ENCODE data around the gene LY6G6D. TPM values are rescaled to one million over a fixed set of nuclear protein-coding genes. Genes with fewer than 3 reads are reported as not detected.

The LY6G6D gene
- total RNA-seq, 1 experiment from 2014 or later, result not detected

DNA sequence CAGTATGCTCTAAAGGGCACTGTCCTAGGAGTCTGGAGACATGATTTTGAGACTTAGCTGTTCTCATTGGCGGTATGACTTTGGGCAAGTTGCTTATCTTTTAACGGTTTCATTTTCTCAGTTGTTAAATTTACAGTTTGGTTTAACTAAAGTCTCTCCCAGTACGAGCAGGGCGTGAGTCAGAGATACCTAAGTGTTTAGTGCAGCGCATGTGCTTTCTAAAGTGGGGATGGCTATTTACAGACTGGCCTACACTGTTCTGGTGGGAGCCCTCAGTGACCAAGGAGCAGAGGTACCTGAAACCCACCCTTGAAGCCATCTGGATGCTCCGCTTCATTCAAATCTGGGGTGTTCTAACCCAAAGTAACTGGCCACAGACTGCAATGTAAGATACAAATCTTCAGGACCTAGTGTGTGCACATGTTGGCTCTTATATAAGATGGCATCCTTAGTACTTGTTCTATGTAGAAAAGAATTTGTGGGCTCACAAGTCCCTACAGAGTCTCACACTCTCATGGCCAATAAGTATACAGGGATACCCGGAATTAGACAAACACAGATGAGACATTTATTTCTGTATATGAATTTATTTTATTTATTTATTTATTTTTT, 35.4 kb downstream of the LY6G6D start:
- Mint-ChIP-seq H3K4me3 (ENCODE audit: unreplicated experiment) (no peak overlapping the region), H3K36me3 (ENCODE audit: insufficient read depth, unreplicated experiment) (peaks cover 17% of the 10 kb centered on the region), H3K4me1 (ENCODE audit: low read depth, unreplicated experiment) (peaks cover 6% of the 10 kb centered on the region), H3K9me3 (ENCODE audit: unreplicated experiment) (no peaks in the 10 kb centered on the region), H3K27me3 (ENCODE audit: insufficient read depth, unreplicated experiment) (no peaks in the 10 kb centered on the region), H3K27ac (ENCODE audit: unreplicated experiment) (no peak overlapping the region)
- intact Hi-C loops (cut with micrococcal nuclease; ENCODE audit: unreplicated experiment), result no loop called here
- ChIA-PET CTCF (no interaction called here), POLR2A (no interaction called here)
- H3K4me3 ChIP-seq (ENCODE audit: low read depth, low read length), result no peak overlapping the region
- no peak for TF ChIP-seq CTCF (IDR thresholded peaks at IDR 0.05; ENCODE audit: insufficient read depth in 1 of 2, low read depth in 1 of 2, low read length in 1 of 2, severe bottlenecking in 1 of 2, unreplicated experiment in 1 of 2)
- H3K4me1 ChIP-seq, result peaks cover 8% of the 10 kb centered on the region
- H3K36me3 ChIP-seq (ENCODE audit: control insufficient read depth, insufficient read depth, low read length), result peaks cover 5% of the 10 kb centered on the region; the same call in 1 of the 2 replicates
- no peaks in the 10 kb centered on the region for H3K27me3 ChIP-seq (replicated peaks; ENCODE audit: control insufficient read depth, insufficient read depth, low read length)
- no TSS peak for BruUV-seq (replicated peaks)
- DNase-seq, result no peak
- H3K9me3 ChIP-seq, result no peaks in the 10 kb centered on the region

- Histone ChIP-seq H3K9me3 (no peaks in the 10 kb centered on the region), H3K27me3 (replicated peaks; ENCODE audit: control insufficient read depth, insufficient read depth, low read length) (no peaks in the 10 kb centered on the region), H3K4me3 (ENCODE audit: low read depth, low read length) (no peak overlapping the region), H3K4me1 (no peaks in the 10 kb centered on the region), H3K36me3 (ENCODE audit: control insufficient read depth, insufficient read depth, low read length) (peaks cover 3% of the 10 kb centered on the region; the same call in 1 of the 2 replicates)
- intact Hi-C loops (cut with micrococcal nuclease; ENCODE audit: unreplicated experiment), result no loop called here
- H3K4me1 Mint-ChIP-seq (ENCODE audit: low read depth, unreplicated experiment), result no peaks in the 10 kb centered on the region
- H3K9me3 Mint-ChIP-seq (ENCODE audit: unreplicated experiment), result no peaks in the 10 kb centered on the region
- BruUV-seq (replicated peaks), result no TSS peak
- DNase-seq, result no peak
- POLR2A ChIA-PET, result interaction anchor here (0.6 to 1.5 kb wide), 3 partner anchors 12 to 219 kb away, joined by 5 to 13 read pairs (median 5); partner anchors contain the start of genes LY6G5B and MSH5
- H3K36me3 Mint-ChIP-seq (ENCODE audit: insufficient read depth, unreplicated experiment), result peaks cover 6% of the 10 kb centered on the region
- no peak overlapping the region for H3K4me3 Mint-ChIP-seq (ENCODE audit: unreplicated experiment)
- H3K27me3 Mint-ChIP-seq (ENCODE audit: insufficient read depth, unreplicated experiment), result no peaks in the 10 kb centered on the region
- TF ChIP-seq CTCF (IDR thresholded peaks at IDR 0.05; ENCODE audit: insufficient read depth in 1 of 2, low read depth in 1 of 2, low read length in 1 of 2, severe bottlenecking in 1 of 2, unreplicated experiment in 1 of 2), result no peak
- CTCF ChIA-PET, result interaction anchor here (0.8 kb wide), 1 partner anchor 17 kb away, joined by 3 read pairs; no protein-coding TSS in a partner anchor
- no peak overlapping the region for H3K27ac Mint-ChIP-seq (ENCODE audit: unreplicated experiment)
Measured at GRCh38 chr6:31752739-31753319, 37.7 kb downstream of the LY6G6D start.

GRCh38 chr6:31758281-31758680, 43.1 kb downstream of the LY6G6D start:
- Histone ChIP-seq H3K9me3 (no peaks in the 10 kb centered on the region), H3K4me3 (ENCODE audit: low read depth, low read length) (no peak overlapping the region), H3K36me3 (ENCODE audit: control insufficient read depth, insufficient read depth, low read length) (no peaks in the 10 kb centered on the region), H3K4me1 (peaks cover 2% of the 10 kb centered on the region), H3K27me3 (replicated peaks; ENCODE audit: control insufficient read depth, insufficient read depth, low read length) (no peaks in the 10 kb centered on the region)
- BruUV-seq (replicated peaks), result no TSS peak
- POLR2A ChIA-PET, result interaction anchor here (1.3 kb wide), 1 partner anchor 19 kb away, joined by 10 read pairs; the partner anchor contains the start of gene MSH5
- Mint-ChIP-seq H3K36me3 (ENCODE audit: insufficient read depth, unreplicated experiment) (peaks cover 22% of the 10 kb centered on the region), H3K27ac (ENCODE audit: unreplicated experiment) (peak overlapping the region; percentile 16), H3K27me3 (ENCODE audit: insufficient read depth, unreplicated experiment) (no peaks in the 10 kb centered on the region), H3K4me3 (ENCODE audit: unreplicated experiment) (no peak overlapping the region), H3K9me3 (ENCODE audit: unreplicated experiment) (no peaks in the 10 kb centered on the region), H3K4me1 (ENCODE audit: low read depth, unreplicated experiment) (peaks cover 3% of the 10 kb centered on the region)
- intact Hi-C loops (cut with micrococcal nuclease; ENCODE audit: unreplicated experiment), result no loop called here
- no peak for TF ChIP-seq CTCF (IDR thresholded peaks at IDR 0.05; ENCODE audit: insufficient read depth in 1 of 2, low read depth in 1 of 2, low read length in 1 of 2, severe bottlenecking in 1 of 2, unreplicated experiment in 1 of 2)
- CTCF ChIA-PET, result no interaction called here
- no peak for DNase-seq

Measured in Caco-2 (cell line).